CD4-positive, alpha-beta T cell (primary cell): Measurements from ENCODE around the gene KIF22. TPM values are rescaled to one million over a fixed set of nuclear protein-coding genes. Genes with fewer than 3 reads are reported as not detected.

Experiments used
- ATAC-seq: fragments of 200-7000 bp; cut with Tn5 transposase; one replicate; pipeline ENCODE4 v1.10.0; 2022; ENCODE audit warnings: mild to moderate bottlenecking; ENCODE audit not compliant: poor library complexity
- CTCF ChIA-PET: fragments of 350-600 bp; sonication (Branson Sonifier 250); formaldehyde crosslinking; loops from one replicate; lab custom pipeline; 2021; ENCODE audit warnings: antibody characterized with exemption, inconsistent platforms; lab: Charles Lee
- POLR2A ChIA-PET: fragments of 350-600 bp; sonication (Branson Sonifier 250); formaldehyde crosslinking; loops from one replicate; lab custom pipeline; 2021; ENCODE audit warnings: antibody characterized with exemption, inconsistent platforms; lab: Charles Lee
- DNase-seq, 14 experiments: peaks; one replicate each; pipeline ENCODE4 v3.0.0-alpha.2; 2013 to 2020; ENCODE audit warnings: mixed read lengths in 2 of 14
- H3K27ac ChIP-seq, 2 donors: one replicate each; pipeline versions ENCODE4 v1.5.1 to v1.7.0; 2013; ENCODE audit warnings: low read length in 2 of 2, low read depth in 1 of 2, mild to moderate bottlenecking in 1 of 2
- H3K27me3 ChIP-seq, 2 experiments: 1 replicate in 1 of 2; 2 replicates in 1 of 2; pipeline versions ENCODE4 v1.6.1 to v1.7.0; 2013; ENCODE audit warnings: low read length in 2 of 2, control low read depth in 1 of 2, mild to moderate bottlenecking in 1 of 2, moderate library complexity in 1 of 2; ENCODE audit not compliant: insufficient read depth in 2 of 2, control insufficient read depth in 1 of 2
- H3K36me3 ChIP-seq: one replicate; pipeline ENCODE4 v1.6.1; 2013; ENCODE audit warnings: low read length, control low read depth; ENCODE audit not compliant: insufficient read depth
- H3K4me1 ChIP-seq: one replicate; pipeline ENCODE4 v1.6.1; 2013; ENCODE audit warnings: low read length, control low read depth; ENCODE audit not compliant: insufficient read depth
- H3K4me3 ChIP-seq: one replicate; pipeline ENCODE4 v1.5.1; 2013; ENCODE audit warnings: mild to moderate bottlenecking, low read length, moderate library complexity
- H3K9me3 ChIP-seq, 2 experiments: 1 replicate in 1 of 2; 2 replicates in 1 of 2; pipeline versions ENCODE4 v1.6.1 to v1.7.0; 2013; ENCODE audit warnings: low read length in 2 of 2, mild to moderate bottlenecking in 2 of 2, control low read depth in 1 of 2, moderate library complexity in 1 of 2; ENCODE audit not compliant: control insufficient read depth in 1 of 2, insufficient read depth in 1 of 2
- H3K27ac Mint-ChIP-seq: one replicate; pipeline ENCODE4 v1.8.0; 2020; ENCODE audit warnings: mixed read lengths
- H3K27me3 Mint-ChIP-seq: one replicate; pipeline ENCODE4 v1.8.0; 2021; ENCODE audit warnings: mixed read lengths
- H3K36me3 Mint-ChIP-seq: one replicate; pipeline ENCODE4 v1.8.0; 2021; ENCODE audit warnings: low read depth, mixed read lengths
- H3K4me1 Mint-ChIP-seq: one replicate; pipeline ENCODE4 v1.8.0; 2021; ENCODE audit warnings: low read depth, mixed read lengths
- H3K4me3 Mint-ChIP-seq: one replicate; pipeline ENCODE4 v1.8.0; 2020; ENCODE audit warnings: mild to moderate bottlenecking, mixed read lengths
- H3K9me3 Mint-ChIP-seq: one replicate; pipeline ENCODE4 v1.8.0; 2020; ENCODE audit warnings: mixed read lengths
- intact Hi-C, 2 experiments: fragments of 100-400 bp; cut with DNase I in 1 of 2; cut with micrococcal nuclease in 1 of 2; formaldehyde crosslinking; loops; one replicate each; pipeline versions ENCODE4 v1.15.1 to v1.9.0; 2023 to 2025; cut with DNase I, micrococcal nuclease
- total RNA-seq, 174 experiments: library from RNA in 2 of 174; stranded (reverse) in 2 of 174; gene quantifications; one replicate each; pipeline ENCODE4 v1.2.3 and lab custom pipeline; 2021 to 2026
- TF ChIP-seq, protein P1 (sequence below): fragments of 200-600 bp; IDR thresholded peaks from one replicate; pipeline ENCODE4 v1.8.0; 2022; ENCODE audit warnings: antibody characterized with exemption, mild to moderate bottlenecking

Gene KIF22
- total RNA-seq, 2 experiments from 2014 or later, result 99.0 to 101 TPM

DNA sequence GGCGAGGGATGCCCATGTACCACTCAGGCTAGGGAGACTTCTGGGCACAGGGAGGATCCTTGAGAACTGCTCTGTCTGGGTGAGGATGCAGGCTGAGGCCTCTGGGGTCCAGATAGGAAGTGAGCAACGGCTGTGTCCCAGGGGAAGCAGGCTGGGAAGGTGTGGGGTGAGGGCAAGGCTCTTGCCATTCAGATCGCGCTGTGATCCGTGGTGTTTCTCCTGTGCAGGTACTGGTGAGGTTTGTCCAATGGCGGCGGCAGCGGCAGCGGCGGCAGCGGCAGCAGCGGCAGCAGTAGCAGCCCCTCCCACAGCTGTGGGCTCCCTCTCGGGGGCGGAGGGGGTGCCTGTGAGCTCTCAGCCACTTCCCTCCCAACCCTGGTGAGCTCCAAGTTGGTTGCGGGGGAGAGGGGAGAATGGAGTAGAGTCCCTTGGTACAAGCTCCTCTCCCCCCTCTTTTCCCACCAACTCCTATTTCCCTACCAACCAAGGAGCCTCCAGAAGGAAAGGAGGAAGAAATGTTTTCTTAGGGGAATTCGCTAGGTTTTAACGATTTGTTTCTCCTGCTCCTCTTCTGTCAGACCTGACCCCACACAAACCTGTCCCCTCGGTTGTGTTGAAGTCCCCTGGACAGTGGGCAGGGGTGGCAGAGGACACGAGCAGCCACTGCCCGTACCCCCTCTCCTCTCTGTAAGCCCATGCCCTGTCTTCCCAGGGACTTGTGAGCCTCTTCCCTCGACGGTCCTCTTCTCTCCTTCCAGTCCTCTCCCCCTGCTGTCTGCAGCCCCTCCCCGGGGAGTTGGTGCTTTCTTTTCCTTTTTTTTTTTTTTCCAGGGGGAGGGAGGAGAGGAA is 19.5 kb downstream of the KIF22 start:
- Mint-ChIP-seq H3K27me3 (no peaks in the 10 kb centered on the region), H3K9me3 (no peaks in the 10 kb centered on the region), H3K27ac (peak overlapping the region; percentile 87), H3K4me1 (peaks cover 69% of the 10 kb centered on the region), H3K36me3 (peaks cover 43% of the 10 kb centered on the region), H3K4me3 (peak overlapping the region; percentile 91)
- H3K36me3 ChIP-seq, result peaks cover 22% of the 10 kb centered on the region
- H3K4me3 ChIP-seq, result peak overlapping the region; percentile 76
- ChIA-PET CTCF (interaction anchor here (1.3 to 2.1 kb wide), 2 partner anchors 20 to 38 kb away, joined by 4 to 8 read pairs; partner anchors contain the start of gene KIF22), POLR2A (interaction anchor here (1.4 to 2.5 kb wide), 3 partner anchors 11 to 110 kb away, joined by 3 to 6 read pairs (median 6); partner anchors contain the start of gene KIF22)
- intact Hi-C loops, result loop anchor here (5.0 kb wide), 4 partner anchors 108 to 257 kb away; partner anchors contain the start of genes ALDOA (in 1 of the 2), HIRIP3 (in 1 of the 2), INO80E (in 1 of the 2) and TAOK2 (in 1 of the 2)
- TF ChIP-seq, protein P1, sequence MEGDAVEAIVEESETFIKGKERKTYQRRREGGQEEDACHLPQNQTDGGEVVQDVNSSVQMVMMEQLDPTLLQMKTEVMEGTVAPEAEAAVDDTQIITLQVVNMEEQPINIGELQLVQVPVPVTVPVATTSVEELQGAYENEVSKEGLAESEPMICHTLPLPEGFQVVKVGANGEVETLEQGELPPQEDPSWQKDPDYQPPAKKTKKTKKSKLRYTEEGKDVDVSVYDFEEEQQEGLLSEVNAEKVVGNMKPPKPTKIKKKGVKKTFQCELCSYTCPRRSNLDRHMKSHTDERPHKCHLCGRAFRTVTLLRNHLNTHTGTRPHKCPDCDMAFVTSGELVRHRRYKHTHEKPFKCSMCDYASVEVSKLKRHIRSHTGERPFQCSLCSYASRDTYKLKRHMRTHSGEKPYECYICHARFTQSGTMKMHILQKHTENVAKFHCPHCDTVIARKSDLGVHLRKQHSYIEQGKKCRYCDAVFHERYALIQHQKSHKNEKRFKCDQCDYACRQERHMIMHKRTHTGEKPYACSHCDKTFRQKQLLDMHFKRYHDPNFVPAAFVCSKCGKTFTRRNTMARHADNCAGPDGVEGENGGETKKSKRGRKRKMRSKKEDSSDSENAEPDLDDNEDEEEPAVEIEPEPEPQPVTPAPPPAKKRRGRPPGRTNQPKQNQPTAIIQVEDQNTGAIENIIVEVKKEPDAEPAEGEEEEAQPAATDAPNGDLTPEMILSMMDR, result no peak
- no peaks in the 10 kb centered on the region for H3K27me3 ChIP-seq
- H3K27ac ChIP-seq, result peak overlapping the region; percentile 52 to 60
- no peaks in the 10 kb centered on the region for H3K9me3 ChIP-seq
- ATAC-seq, result no peak
- peak in 7 of 14 experiments; percentile 35 to 74 (median 48) for DNase-seq
- peaks cover 80% of the 10 kb centered on the region for H3K4me1 ChIP-seq

DNA sequence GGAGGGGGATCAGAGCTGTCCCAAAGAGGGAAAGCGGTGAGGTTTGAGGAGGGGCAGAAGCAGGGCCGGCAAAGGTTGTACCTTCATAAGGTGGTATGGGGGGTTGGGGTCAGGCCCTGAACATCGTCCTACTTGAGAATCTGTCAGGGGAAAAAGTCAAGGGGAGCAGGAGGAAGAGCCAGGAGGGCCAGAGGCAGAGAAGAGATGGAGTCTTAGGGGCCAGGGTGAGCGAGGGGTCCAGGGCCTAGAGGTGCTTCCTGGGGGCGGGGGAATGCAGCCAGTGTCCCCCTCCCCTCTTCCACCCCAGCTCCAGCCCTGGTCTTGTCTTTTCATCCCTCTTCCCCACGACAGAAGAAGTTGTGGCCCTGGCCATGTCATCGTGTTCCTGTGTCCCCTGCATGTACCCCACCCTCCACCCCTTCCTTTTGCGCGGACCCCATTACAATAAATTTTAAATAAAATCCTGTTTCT is 20.2 kb downstream of the KIF22 start:
- Histone ChIP-seq H3K27ac (peak overlapping the region; percentile 52 to 60), H3K4me3 (peak overlapping the region; percentile 76), H3K27me3 (no peaks in the 10 kb centered on the region), H3K36me3 (peaks cover 22% of the 10 kb centered on the region), H3K9me3 (no peaks in the 10 kb centered on the region), H3K4me1 (peaks cover 83% of the 10 kb centered on the region)
- no peaks in the 10 kb centered on the region for H3K27me3 Mint-ChIP-seq
- intact Hi-C loops, result no loop called here
- peaks cover 72% of the 10 kb centered on the region for H3K4me1 Mint-ChIP-seq
- peak overlapping the region; percentile 87 for H3K27ac Mint-ChIP-seq
- peaks cover 39% of the 10 kb centered on the region for H3K36me3 Mint-ChIP-seq
- peak overlapping the region; percentile 91 for H3K4me3 Mint-ChIP-seq
- no peak for ATAC-seq
- DNase-seq, result peak in 1 of 14 experiments; percentile 34
- TF ChIP-seq, protein P1, result no peak
- ChIA-PET CTCF (interaction anchor here (1.3 to 2.1 kb wide), 2 partner anchors 20 to 38 kb away, joined by 4 to 8 read pairs; partner anchors contain the start of gene KIF22), POLR2A (interaction anchor here (1.4 to 7.9 kb wide), 4 partner anchors 10 to 110 kb away, joined by 3 to 105 read pairs (median 6); partner anchors contain the start of gene KIF22)
- no peaks in the 10 kb centered on the region for H3K9me3 Mint-ChIP-seq

DNA sequence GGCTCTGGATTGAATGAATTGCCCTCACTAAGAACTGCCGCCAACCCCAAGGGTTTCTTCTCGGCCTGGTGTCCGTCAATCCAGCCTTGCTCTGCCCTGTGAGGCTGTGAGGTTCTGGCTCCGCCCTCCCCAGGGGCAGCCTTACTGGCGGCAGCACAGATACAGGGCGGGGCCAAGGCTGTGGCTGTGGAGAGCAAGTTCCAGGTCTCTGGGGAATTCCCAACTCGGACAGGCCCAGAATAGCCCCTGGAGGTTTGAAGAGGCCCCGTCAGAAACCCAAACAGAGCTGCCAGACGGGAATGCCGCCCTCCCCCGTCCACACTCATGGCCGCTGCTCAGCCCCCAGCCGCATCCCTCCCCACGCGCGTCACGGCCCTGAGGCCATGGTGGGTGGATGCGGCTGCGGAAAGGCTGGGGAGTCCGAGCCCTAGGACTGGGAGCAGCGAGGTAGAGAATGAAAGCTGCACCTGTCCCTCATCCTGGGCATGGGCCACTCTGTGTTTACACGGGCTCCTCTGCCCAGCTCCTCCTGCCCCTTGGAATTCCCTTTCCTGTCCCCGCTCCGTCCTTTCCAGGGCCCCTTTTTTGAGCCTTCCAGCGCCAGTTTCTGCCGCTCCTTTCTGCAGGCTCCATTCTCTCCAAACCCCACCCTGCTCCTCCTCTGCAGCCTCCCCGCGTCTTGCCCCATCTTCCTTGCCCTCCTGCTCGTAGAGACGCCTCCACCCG is 20.8 kb downstream of the KIF22 start:
- POLR2A ChIA-PET, result interaction anchor here (0.8 to 7.9 kb wide), 5 partner anchors 8 to 111 kb away, joined by 3 to 105 read pairs (median 6); partner anchors contain the start of gene KIF22
- TF ChIP-seq, protein P1, result no peak
- DNase-seq, result peak in 11 of 14 experiments; percentile 54 to 88 (median 64)
- intact Hi-C loops, result no loop called here
- Histone ChIP-seq H3K4me1 (peaks cover 84% of the 10 kb centered on the region), H3K36me3 (peaks cover 22% of the 10 kb centered on the region), H3K27me3 (no peaks in the 10 kb centered on the region), H3K27ac (peak overlapping the region; percentile 52 to 60), H3K9me3 (no peaks in the 10 kb centered on the region), H3K4me3 (peak overlapping the region; percentile 76)
- ATAC-seq, result no peak
- Mint-ChIP-seq H3K9me3 (no peaks in the 10 kb centered on the region), H3K27ac (peak overlapping the region; percentile 87), H3K27me3 (no peaks in the 10 kb centered on the region), H3K4me3 (peak overlapping the region; percentile 91), H3K36me3 (peaks cover 43% of the 10 kb centered on the region), H3K4me1 (peaks cover 76% of the 10 kb centered on the region)
- CTCF ChIA-PET, result interaction anchor here (1.3 to 2.1 kb wide), 2 partner anchors 21 to 37 kb away, joined by 4 to 8 read pairs; partner anchors contain the start of gene KIF22
